Measurements from ENCODE around the gene CYP27C1. TPM values are rescaled to one million over a fixed set of nuclear protein-coding genes. Genes with fewer than 3 reads are reported as not detected.

Gene CYP27C1, protein sequence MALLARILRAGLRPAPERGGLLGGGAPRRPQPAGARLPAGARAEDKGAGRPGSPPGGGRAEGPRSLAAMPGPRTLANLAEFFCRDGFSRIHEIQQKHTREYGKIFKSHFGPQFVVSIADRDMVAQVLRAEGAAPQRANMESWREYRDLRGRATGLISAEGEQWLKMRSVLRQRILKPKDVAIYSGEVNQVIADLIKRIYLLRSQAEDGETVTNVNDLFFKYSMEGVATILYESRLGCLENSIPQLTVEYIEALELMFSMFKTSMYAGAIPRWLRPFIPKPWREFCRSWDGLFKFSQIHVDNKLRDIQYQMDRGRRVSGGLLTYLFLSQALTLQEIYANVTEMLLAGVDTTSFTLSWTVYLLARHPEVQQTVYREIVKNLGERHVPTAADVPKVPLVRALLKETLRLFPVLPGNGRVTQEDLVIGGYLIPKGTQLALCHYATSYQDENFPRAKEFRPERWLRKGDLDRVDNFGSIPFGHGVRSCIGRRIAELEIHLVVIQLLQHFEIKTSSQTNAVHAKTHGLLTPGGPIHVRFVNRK
- total RNA-seq: under 0.01 TPM in 1 of 2 replicates, not detected in the other

GRCh38 chr2:127220102-127220767, at the start of gene CYP27C1:
CYP27C1 (minus strand) TSS chr2:127220299; CDS start chr2:127220270, 29 bp downstream.

Other genes with a start within 250 kb of the CYP27C1 start
- gene BIN1, start 113.1 kb downstream of the CYP27C1 start, total RNA-seq: 90.5 and 151 TPM in 2 replicates
- gene ERCC3, start 73.8 kb upstream of the CYP27C1 start, total RNA-seq: 31.1 and 41.1 TPM in 2 replicates
- 15.9 and 17.7 TPM in 2 replicates for gene MAP3K2, start 167.7 kb upstream of the CYP27C1 start, total RNA-seq
- not detected in 2 replicates for gene PROC, start 198.1 kb upstream of the CYP27C1 start, total RNA-seq

All from bronchial smooth muscle cell (primary cell).